ENCODE data around the gene KLRF1. TPM values are rescaled to one million over a fixed set of nuclear protein-coding genes. Genes with fewer than 3 reads are reported as not detected.

The KLRF1 gene
- total RNA-seq, 4 donors from 2014 or later = 0.27 TPM; not detected in 3

GRCh38 chr12:9805883-9806282 lies 21.4 kb upstream of the KLRF1 start:
- no peak for DNase-seq (ENCODE audit: low spot score in 2 of 2)
- intact Hi-C loops (cut with DNase I; ENCODE audit: low total_unique reads) = no loop called here
- 97% methylated on average over 2 of the region's 2 CpGs for WGBS, 2 donors
- no peak overlapping the region for H3K4me3 ChIP-seq (ENCODE audit: low read depth, poor library complexity, severe bottlenecking)
- TF ChIP-seq CTCF (IDR thresholded peaks at IDR 0.05) (no peak), POLR2A (IDR thresholded peaks at IDR 0.05) (no peak)

- no peak for DNase-seq (ENCODE audit: low spot score in 2 of 2)
- no peak overlapping the region for H3K4me3 ChIP-seq (ENCODE audit: low read depth, poor library complexity, severe bottlenecking)
- 76 to 89% methylated on average over 4 of the region's 4 CpGs for WGBS, 2 donors
- intact Hi-C loops (cut with DNase I; ENCODE audit: low total_unique reads) = no loop called here
- no peak for TF ChIP-seq CTCF (IDR thresholded peaks at IDR 0.05)
- no peak for TF ChIP-seq POLR2A (IDR thresholded peaks at IDR 0.05)
These were observed 20.6 kb upstream of the KLRF1 start for GRCh38 chr12:9806714-9807113.

- no peak for DNase-seq (ENCODE audit: low spot score in 2 of 2)
- no peak overlapping the region for H3K4me3 ChIP-seq (ENCODE audit: low read depth, poor library complexity, severe bottlenecking)
- WGBS, 2 donors = 59 to 66% methylated on average over 3 of the region's 3 CpGs
- TF ChIP-seq POLR2A (IDR thresholded peaks at IDR 0.05) (no peak), CTCF (IDR thresholded peaks at IDR 0.05) (no peak)
- intact Hi-C loops (cut with DNase I; ENCODE audit: low total_unique reads) = no loop called here
These were observed 18.8 kb upstream of the KLRF1 start for GRCh38 chr12:9808504-9808903.

- TF ChIP-seq CTCF (IDR thresholded peaks at IDR 0.05) (no peak), POLR2A (IDR thresholded peaks at IDR 0.05) (no peak)
- intact Hi-C loops (cut with DNase I; ENCODE audit: low total_unique reads) = no loop called here
- WGBS, 2 donors = 70 to 87% methylated on average over 4 of the region's 4 CpGs
These were observed 17.9 kb upstream of the KLRF1 start for GRCh38 chr12:9809338-9809737.

GRCh38 chr12:9809866-9810265 lies 17.4 kb upstream of the KLRF1 start:
- no peak for DNase-seq (ENCODE audit: low spot score in 2 of 2)
- H3K4me3 ChIP-seq (ENCODE audit: low read depth, poor library complexity, severe bottlenecking) = no peak overlapping the region
- intact Hi-C loops (cut with DNase I; ENCODE audit: low total_unique reads) = no loop called here
- TF ChIP-seq POLR2A (IDR thresholded peaks at IDR 0.05) (no peak), CTCF (IDR thresholded peaks at IDR 0.05) (no peak)

More at GRCh38 chr12:9809338-9809737, 17.9 kb upstream of the KLRF1 start:
- DNase-seq (ENCODE audit: low spot score in 2 of 2) = no peak
- H3K4me3 ChIP-seq (ENCODE audit: low read depth, poor library complexity, severe bottlenecking) = no peak overlapping the region

- WGBS, 2 donors = 69% methylated on average over 2 of the region's 2 CpGs
- H3K4me3 ChIP-seq (ENCODE audit: low read depth, poor library complexity, severe bottlenecking) = no peak overlapping the region
- intact Hi-C loops (cut with DNase I; ENCODE audit: low total_unique reads) = no loop called here
- no peak for TF ChIP-seq POLR2A (IDR thresholded peaks at IDR 0.05)
- no peak for TF ChIP-seq CTCF (IDR thresholded peaks at IDR 0.05)
- no peak for DNase-seq (ENCODE audit: low spot score in 2 of 2)
These were observed 16.6 kb upstream of the KLRF1 start for GRCh38 chr12:9810671-9811070.

All from lower leg skin (tissue), 4 donors.